ENCODE results near the gene GPRC5C. TPM values are rescaled to one million over a fixed set of nuclear protein-coding genes. Genes with fewer than 3 reads are reported as not detected.

The GPRC5C gene
- total RNA-seq, 6 experiments from 2014 or later, result not detected

- no peak overlapping the region for H3K27ac Mint-ChIP-seq
- no peaks in the 10 kb centered on the region; the same call in none of the 2 replicates for H3K27me3 Mint-ChIP-seq (ENCODE audit: insufficient read depth)
- no peak overlapping the region for H3K4me3 Mint-ChIP-seq
- H3K4me1 Mint-ChIP-seq (ENCODE audit: low read depth), result no peaks in the 10 kb centered on the region
- TF ChIP-seq, protein P1, sequence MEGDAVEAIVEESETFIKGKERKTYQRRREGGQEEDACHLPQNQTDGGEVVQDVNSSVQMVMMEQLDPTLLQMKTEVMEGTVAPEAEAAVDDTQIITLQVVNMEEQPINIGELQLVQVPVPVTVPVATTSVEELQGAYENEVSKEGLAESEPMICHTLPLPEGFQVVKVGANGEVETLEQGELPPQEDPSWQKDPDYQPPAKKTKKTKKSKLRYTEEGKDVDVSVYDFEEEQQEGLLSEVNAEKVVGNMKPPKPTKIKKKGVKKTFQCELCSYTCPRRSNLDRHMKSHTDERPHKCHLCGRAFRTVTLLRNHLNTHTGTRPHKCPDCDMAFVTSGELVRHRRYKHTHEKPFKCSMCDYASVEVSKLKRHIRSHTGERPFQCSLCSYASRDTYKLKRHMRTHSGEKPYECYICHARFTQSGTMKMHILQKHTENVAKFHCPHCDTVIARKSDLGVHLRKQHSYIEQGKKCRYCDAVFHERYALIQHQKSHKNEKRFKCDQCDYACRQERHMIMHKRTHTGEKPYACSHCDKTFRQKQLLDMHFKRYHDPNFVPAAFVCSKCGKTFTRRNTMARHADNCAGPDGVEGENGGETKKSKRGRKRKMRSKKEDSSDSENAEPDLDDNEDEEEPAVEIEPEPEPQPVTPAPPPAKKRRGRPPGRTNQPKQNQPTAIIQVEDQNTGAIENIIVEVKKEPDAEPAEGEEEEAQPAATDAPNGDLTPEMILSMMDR (IDR thresholded peaks at IDR 0.05), result no peak
- H3K36me3 Mint-ChIP-seq (ENCODE audit: low read depth), result peaks cover 18% of the 10 kb centered on the region
- no peak for DNase-seq
- peaks cover 75% of the 10 kb centered on the region for H3K9me3 Mint-ChIP-seq
These were observed 38.4 kb upstream of the GPRC5C start for GRCh38 chr17:74393346-74393942.

GRCh38 chr17:74394275-74394950, 37.5 kb upstream of the GPRC5C start:
- TF ChIP-seq, protein P1 (IDR thresholded peaks at IDR 0.05), result no peak
- H3K4me3 Mint-ChIP-seq, result no peak overlapping the region
- no peak overlapping the region for H3K27ac Mint-ChIP-seq
- DNase-seq, result no peak
- H3K27me3 Mint-ChIP-seq (ENCODE audit: insufficient read depth), result no peaks in the 10 kb centered on the region; the same call in none of the 2 replicates
- no peaks in the 10 kb centered on the region for H3K4me1 Mint-ChIP-seq (ENCODE audit: low read depth)
- H3K9me3 Mint-ChIP-seq, result peaks cover 74% of the 10 kb centered on the region
- peaks cover 18% of the 10 kb centered on the region for H3K36me3 Mint-ChIP-seq (ENCODE audit: low read depth)

- Mint-ChIP-seq H3K27me3 (ENCODE audit: insufficient read depth) (no peaks in the 10 kb centered on the region; the same call in none of the 2 replicates), H3K9me3 (peaks cover 73% of the 10 kb centered on the region)
These were observed 36.9 kb upstream of the GPRC5C start for GRCh38 chr17:74394977-74395376.

GRCh38 chr17:74396567-74396966, 35.3 kb upstream of the GPRC5C start:
- no peak for DNase-seq
- no peaks in the 10 kb centered on the region; the same call in none of the 2 replicates for H3K27me3 Mint-ChIP-seq (ENCODE audit: insufficient read depth)
- peaks cover 64% of the 10 kb centered on the region for H3K9me3 Mint-ChIP-seq
- no peaks in the 10 kb centered on the region for H3K4me1 Mint-ChIP-seq (ENCODE audit: low read depth)
- no peak overlapping the region for H3K4me3 Mint-ChIP-seq
- H3K27ac Mint-ChIP-seq, result no peak overlapping the region
- TF ChIP-seq, protein P1 (IDR thresholded peaks at IDR 0.05), result no peak
- peaks cover 11% of the 10 kb centered on the region for H3K36me3 Mint-ChIP-seq (ENCODE audit: low read depth)

More at GRCh38 chr17:74394977-74395376, 36.9 kb upstream of the GPRC5C start:
- no peak overlapping the region for H3K27ac Mint-ChIP-seq
- TF ChIP-seq, protein P1 (IDR thresholded peaks at IDR 0.05), result no peak
- DNase-seq, result no peak
- H3K36me3 Mint-ChIP-seq (ENCODE audit: low read depth), result peaks cover 15% of the 10 kb centered on the region
- no peaks in the 10 kb centered on the region for H3K4me1 Mint-ChIP-seq (ENCODE audit: low read depth)
- no peak overlapping the region for H3K4me3 Mint-ChIP-seq

DNA sequence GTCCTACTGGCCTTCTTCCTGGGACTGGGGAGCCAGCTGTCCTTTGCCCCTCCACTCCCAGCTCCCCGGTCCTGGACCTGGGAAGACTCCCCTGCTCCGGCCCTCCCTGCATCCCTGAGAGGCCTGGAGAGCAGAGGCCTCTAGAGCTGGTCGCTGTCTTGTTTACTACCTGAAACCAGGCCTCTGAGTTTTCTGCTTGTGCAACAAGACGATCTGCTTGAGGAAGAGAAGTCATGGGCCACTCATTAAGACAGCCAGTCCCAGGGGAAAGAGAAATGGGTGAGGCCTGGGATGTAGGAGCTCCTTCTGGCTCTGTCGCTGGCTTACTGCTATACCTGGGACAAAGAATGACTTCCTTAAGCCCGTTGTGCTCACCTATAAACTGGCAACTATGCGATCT, 29.8 kb upstream of the GPRC5C start:
- Mint-ChIP-seq H3K9me3 (peaks cover 56% of the 10 kb centered on the region), H3K27ac (no peak overlapping the region), H3K4me3 (no peak overlapping the region), H3K4me1 (ENCODE audit: low read depth) (no peaks in the 10 kb centered on the region), H3K27me3 (ENCODE audit: insufficient read depth) (no peaks in the 10 kb centered on the region), H3K36me3 (ENCODE audit: low read depth) (no peaks in the 10 kb centered on the region; the same call in 1 of the 2 replicates)
- no peak for DNase-seq
- TF ChIP-seq, protein P1 (IDR thresholded peaks at IDR 0.05), result no peak

All from HFFc6 (cell line).